HL-60 (cell line): ENCODE measurements around the gene EEF2.
A peak's percentile ranks its signal among the peaks of the same experiment; 100 is the strongest.

ENCODE experiments used
- DNase-seq, 2 experiments: peaks; one replicate each; pipeline ENCODE4 v3.0.0-alpha.2; 2010 to 2020; ENCODE audit warnings: low read depth in 1 of 2, low spot score in 1 of 2
- H3K27ac ChIP-seq: fragments of 250-450 bp; sonication (Bioruptor Pico); replicated peaks from 2 replicates; pipeline ENCODE4 v1.5.1; 2020; ENCODE audit warnings: mild to moderate bottlenecking, moderate library complexity
- H3K27me3 ChIP-seq: fragments of 250-450 bp; sonication (Bioruptor Pico); 2 replicates; pipeline ENCODE4 v1.5.1; 2021; ENCODE audit warnings: mild to moderate bottlenecking, moderate library complexity; ENCODE audit not compliant: insufficient read depth, poor library complexity, severe bottlenecking
- H3K4me3 ChIP-seq: replicated peaks from 2 replicates; pipeline ENCODE4 v1.5.1; 2011; ENCODE audit warnings: mild to moderate bottlenecking, control low read depth, low read length; ENCODE audit not compliant: insufficient read depth
- CTCF ChIP-seq: IDR thresholded peaks from one replicate; pipeline ENCODE4 v1.5.1; 2011; ENCODE audit warnings: low read length, control low read depth, inconsistent platforms; ENCODE audit not compliant: insufficient read depth
- GABPA ChIP-seq: IDR thresholded peaks from 2 replicates; pipeline ENCODE4 v1.6.1; 2012; ENCODE audit warnings: low read depth
- POLR2AphosphoS5 ChIP-seq: IDR thresholded peaks from 2 replicates; pipeline ENCODE4 v1.6.1; 2012; ENCODE audit warnings: low read depth
- REST ChIP-seq: IDR thresholded peaks from 2 replicates; pipeline ENCODE4 v1.6.1; 2012; ENCODE audit warnings: low read depth; ENCODE audit not compliant: insufficient replicate concordance
- SPI1 ChIP-seq: IDR thresholded peaks from 2 replicates; pipeline ENCODE4 v1.6.1; 2012; ENCODE audit warnings: low read depth, mild to moderate bottlenecking, borderline replicate concordance

EEF2 gene

GRCh38 chr19:3986260-3987041, 1.2 kb upstream of the EEF2 start:
- Histone ChIP-seq H3K27ac (peak overlapping the region; percentile 82), H3K4me3 (peak overlapping the region; percentile 89), H3K27me3 (no peaks in the 10 kb centered on the region)
- DNase-seq: peak; percentile 62 to 80
- TF ChIP-seq SPI1 (no peak), POLR2AphosphoS5 (no peak), REST (no peak), CTCF (peak; percentile 50), GABPA (no peak)

GRCh38 chr19:3985643-3986259, 488 bp upstream of the EEF2 start:
- no peaks in the 10 kb centered on the region for H3K27me3 ChIP-seq
- TF ChIP-seq POLR2AphosphoS5 (no peak), CTCF (no peak), SPI1 (no peak), REST (no peak), GABPA (no peak)
- peak overlapping the region; percentile 89 for H3K4me3 ChIP-seq
- no peak for DNase-seq
- H3K27ac ChIP-seq: peak overlapping the region; percentile 82

- DNase-seq: no peak
- TF ChIP-seq SPI1 (no peak), REST (no peak), GABPA (no peak), CTCF (no peak)
- Histone ChIP-seq H3K27me3 (no peaks in the 10 kb centered on the region), H3K27ac (peak overlapping the region; percentile 82), H3K4me3 (peak overlapping the region; percentile 89)
These were observed 717 bp downstream of the EEF2 start for GRCh38 chr19:3984584-3984907.
